Jurkat, Clone E6-1 (cell line): ENCODE data around the gene NAGA. TPM values are rescaled to one million over a fixed set of nuclear protein-coding genes. Genes with fewer than 3 reads are reported as not detected.
"Not testable (repeated sequence)": the region's sequence is repeated elsewhere in the genome, so short reads cannot be mapped to it uniquely, and the experiment has no call there.

ENCODE experiments used
- DNase-seq: peaks from one replicate; pipeline ENCODE4 v3.0.0-alpha.2; 2011; ENCODE audit warnings: low read depth, low spot score
- H3K4me3 ChIP-seq: 2 replicates; pipeline ENCODE4 v1.5.1; 2011; ENCODE audit warnings: mild to moderate bottlenecking, low read length, control low read depth, moderate library complexity
- polyA plus RNA-seq: library from polyadenylated mRNA; unstranded; fragments of >200 nt; gene quantifications from one replicate; pipeline ENCODE4 v1.2.1, GENCODE V29; 2012; ENCODE audit warnings: missing spikeins; ENCODE audit not compliant: insufficient read length, insufficient read depth

Gene NAGA
- polyA plus RNA-seq = 12.3 TPM

DNA sequence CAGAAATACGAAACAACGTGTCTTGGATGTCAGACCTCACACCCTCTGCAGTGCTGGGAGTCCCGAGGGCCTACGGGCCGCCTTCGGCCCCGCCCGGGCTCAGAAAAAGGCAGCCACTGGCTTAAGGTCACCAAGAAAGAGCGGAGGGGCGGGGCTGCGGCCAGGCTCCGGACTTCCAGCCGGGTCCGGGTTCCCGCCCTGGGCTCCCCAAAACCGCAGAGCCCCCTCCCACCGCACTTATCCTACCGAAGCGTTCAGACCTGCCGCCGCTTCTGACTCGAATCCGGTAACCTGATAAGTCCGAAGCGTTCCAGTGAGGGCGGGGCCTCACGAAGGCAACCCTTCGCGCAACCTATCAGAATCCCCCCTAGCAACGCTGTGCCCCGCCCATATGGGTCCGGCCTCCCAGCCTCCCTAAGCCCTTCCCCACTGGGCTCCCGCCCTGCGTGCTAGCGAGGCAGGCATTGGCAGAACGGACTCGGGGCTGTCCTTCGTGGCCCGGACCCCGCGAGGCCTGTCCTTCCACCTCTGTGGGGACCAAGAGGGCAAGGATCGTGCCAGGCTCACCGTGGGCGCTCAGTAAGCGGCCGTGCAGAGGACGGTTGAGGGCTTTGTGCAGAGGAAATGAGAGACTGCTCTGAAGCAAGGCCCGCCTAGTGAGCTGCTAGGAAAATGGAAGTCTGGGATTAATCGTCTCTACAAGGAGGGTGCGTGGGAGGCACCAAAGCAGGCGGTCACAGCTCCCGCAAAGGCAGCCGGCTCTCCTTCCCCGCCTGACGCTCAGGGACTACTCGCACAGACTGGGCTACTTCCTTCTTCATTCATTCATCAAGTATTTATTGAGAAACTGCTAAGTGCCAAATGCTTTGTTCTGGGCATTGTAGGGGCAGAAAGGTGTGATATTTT lies at the start of gene NAGA:
NAGA (minus strand) TSS at position 296 of the 906 bp plus-strand sequence. CDS start 515 bp downstream, outside the sequence.
- DNase-seq = peak; percentile 94
- peak within 1 kb of the TSS; percentile 67 for H3K4me3 ChIP-seq

DNA sequence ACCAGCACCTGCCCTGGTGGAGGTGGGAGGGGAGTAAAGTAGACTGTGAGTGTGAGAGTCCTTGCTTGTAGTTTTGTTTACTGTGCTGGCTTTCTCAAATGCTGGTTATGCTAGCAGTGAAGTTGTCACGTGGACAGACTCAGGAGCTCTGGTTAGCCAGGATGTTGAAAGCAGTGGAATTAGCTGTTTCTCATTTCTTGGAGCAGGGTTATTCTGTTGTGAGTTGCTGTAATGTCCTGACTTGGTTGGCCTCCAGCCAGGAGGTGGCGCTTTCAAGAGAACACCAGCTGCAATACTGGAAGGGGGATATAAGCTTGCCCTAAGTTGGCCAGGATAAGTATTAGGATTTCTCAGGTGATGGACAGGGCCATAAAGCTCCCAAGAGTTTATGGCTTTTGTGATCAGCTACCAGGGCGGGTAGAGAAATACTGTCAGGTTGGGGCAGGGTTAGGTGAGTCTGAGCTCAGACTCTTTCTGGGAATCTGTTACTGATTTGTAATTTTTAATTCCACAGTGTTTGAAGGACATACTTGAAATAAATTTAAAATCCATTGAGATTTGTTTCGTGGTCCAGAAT lies 46.3 kb upstream of the NAGA start:
- H3K4me3 ChIP-seq = no peak overlapping the region
- peak; percentile 39 for DNase-seq

DNA sequence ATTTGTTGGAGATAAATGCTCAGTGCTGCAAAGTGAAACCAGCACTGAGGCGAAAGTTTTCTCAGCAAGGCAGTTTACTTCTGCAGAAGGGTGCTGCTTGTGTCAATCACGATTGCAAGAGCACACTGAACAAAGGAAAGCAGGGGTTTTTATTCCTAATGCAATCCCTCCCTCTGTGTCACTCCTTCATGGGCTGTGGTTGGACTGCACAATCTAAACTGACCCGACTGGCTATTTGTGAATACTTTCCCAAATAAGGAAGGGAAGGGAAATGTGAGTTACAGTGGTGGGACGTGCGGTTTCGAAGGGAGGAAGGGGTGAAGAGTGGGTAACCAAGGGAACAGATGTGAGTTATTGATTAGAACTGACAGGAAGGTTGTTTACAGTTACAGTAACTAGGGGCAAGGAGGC lies 44.8 kb upstream of the NAGA start:
- H3K4me3 ChIP-seq, DNase-seq: not testable (repeated sequence)

DNA sequence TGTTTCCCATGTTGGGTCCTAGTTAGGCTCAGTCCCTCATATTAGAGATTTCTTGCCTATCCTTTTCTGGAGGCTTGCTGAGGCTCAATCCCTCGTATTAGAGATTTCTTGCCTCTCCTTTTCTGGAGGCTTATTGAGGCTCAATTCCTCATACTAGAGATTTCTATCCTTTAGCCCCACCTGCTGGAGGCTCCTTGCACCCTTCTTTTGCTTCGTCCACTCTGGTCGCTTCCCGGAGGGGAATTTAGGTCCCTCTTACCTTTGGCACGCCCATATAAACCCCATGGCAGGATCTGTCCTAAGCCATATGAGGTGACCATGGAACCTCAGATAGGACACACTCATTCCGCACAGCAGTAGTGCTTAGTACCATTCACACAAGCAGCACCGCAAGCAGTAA lies 44.1 kb upstream of the NAGA start:
- H3K4me3 ChIP-seq = no peak overlapping the region
- no peak for DNase-seq

DNA sequence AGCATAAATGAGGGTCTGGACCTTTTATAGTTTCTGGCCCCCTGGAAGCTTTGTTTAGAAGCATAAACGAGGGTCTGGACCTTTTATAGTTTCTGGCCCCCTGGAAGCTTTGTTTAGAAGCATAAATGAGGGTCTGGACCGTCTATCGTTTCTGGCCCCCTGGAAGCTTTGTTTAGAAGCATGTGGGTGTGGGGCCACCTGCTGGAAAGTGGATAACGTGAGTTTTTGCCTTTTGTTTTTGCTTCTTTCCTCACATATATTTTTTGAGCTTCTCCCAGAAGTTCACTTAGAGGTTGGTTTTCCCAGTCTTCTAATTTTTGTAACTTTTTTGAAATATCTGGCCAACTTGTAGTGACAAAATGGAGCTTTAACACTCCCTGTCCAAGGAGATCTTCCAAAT lies 42.2 kb upstream of the NAGA start:
- H3K4me3 ChIP-seq, DNase-seq: not testable (repeated sequence)

DNA sequence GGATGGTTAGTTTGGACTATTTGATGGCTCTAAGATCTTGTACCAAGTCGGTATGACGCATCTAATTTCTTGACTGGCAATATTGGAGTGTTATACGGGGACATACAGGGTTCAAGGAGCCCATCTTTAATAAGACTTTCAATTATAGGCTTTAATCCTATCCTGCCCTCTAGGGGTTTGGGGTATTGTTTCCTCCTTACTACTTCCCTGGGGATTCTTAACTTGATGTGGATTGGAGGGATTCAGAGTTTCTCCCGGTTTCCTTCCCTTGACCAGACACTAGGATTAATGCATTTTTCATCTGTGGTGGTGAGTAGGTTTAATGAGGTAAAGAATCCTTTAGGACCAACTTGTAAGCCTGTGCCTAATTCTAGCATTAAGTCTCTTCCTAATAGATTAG lies 41.2 kb upstream of the NAGA start:
- no peak for DNase-seq
- H3K4me3 ChIP-seq = no peak overlapping the region

DNA sequence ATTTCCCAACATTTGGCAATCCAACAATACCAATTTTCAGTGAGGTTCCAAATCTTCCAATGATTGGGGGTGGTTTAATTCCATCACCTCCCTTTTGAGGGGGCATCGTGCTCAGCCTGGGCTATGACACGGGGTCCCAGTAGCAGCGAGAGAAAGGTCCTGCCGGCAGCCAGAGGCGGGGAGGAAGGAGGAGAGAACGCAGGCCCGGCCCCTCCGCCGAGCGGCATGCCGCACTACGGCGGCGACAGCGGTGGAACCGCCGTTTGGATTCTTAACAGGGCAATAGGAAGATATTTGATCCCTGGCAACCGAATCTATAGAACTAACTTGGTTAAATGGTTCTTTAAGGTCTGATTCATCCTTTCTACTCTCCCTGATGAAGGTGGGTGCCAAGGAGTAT lies 38.2 kb upstream of the NAGA start:
- no peak for DNase-seq
- H3K4me3 ChIP-seq = no peak overlapping the region

DNA sequence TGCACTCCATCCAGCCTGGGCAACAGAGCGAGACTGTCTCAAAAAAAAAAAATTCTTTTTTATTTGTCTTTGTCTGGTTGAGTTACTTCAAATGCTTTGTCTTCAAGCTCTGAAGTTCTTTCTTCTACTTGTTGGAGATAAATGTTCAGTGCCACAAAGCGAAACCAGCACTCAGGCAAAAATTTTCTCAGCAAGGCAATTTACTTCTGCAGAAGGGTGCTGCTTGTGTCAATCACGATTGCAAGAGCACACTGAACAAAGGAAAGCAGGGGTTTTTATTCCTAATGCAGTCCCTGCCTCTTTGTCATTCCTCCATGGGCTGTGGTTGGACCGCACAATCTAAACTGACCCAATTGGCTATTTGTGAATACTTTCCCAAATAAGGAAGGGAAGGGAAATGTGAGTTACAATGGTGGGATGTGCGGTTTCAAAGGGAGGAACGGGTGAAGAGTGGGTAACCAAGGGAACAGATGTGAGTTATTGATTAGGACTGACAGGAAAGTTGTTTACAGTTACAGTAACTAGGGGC lies 33.8 kb upstream of the NAGA start:
- not testable (repeated sequence) for H3K4me3 ChIP-seq, DNase-seq

DNA sequence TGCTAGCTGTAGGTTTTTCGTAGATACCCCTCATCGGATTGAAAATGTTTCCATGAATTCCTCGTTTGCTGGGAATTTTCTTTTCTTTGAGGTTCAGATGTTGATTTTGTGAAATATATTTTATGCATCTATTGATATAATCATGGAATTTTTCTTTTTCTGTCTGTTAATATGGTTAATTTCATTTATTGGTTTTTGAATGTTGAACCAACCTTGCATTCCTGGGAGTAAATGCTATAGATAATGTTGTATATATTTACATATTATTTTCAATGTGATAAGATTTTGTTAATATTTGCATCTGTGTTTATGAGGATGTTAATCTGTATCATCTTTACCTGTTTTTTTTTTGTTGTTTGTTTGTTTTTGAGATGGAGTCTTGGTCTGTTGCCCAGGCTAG lies 30.6 kb upstream of the NAGA start:
- no peak for DNase-seq
- no peak overlapping the region for H3K4me3 ChIP-seq

DNA sequence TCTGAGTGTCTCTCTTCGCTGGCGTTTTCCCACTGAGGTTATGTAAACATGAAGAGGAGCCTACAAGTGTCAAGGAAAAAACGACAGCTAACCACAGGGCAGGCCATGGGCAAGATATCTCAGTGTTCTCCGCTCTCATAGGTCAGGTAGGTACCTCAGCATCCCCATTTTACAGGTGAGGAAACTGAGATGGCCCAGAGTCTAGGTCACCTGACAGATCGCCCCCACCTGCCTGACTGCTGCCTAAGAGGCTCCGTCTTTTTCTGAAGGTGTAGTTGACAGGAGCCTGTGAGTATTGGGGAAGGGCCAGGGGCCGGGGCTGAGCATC lies 20.8 kb upstream of the NAGA start:
- H3K4me3 ChIP-seq = peak overlapping the region; percentile 91
- no peak for DNase-seq

DNA sequence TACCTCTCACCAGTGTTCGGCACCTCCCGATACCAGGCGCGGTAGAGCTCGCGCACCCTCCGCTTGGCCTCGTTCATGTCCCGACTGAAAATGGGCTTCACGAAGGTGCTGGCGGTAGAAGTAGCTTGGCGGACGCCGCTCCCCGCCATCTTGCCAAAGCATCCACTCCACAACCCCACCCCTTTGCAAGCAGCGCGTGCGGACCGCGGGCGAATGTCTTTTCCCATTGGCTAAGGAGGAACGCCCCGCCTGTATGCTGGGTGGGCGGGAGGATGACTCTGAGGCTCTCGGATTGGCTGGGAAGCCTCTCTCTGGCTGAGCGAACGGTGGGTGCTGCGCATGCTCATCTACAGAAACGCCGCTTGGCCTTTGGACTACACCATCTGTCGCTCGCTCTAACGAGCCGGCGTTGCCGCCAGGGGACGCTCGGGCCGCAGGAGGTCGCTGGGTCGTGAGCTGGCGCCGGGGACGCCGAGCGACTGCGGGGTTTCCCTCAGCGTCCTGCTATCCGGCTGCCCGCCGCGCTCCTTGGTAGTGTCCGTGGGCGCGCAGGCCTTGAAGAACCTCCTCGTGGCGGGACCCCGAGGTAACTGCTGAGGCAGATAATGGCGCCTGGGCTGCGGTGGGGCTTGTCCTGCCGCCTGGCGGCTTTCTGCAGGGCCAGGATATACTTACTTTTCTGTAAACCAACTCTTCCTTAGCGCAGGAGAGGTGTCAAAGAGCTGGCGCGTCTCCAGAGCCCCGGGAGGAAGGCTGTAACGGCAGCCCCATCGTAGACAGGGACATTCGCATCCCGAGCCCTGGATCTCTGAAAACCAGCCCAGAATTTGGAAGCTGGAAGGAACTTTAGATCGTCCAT lies 20.2 kb upstream of the NAGA start, which contains the start of gene NDUFA6:
NDUFA6 (minus strand) TSS at position 177 of the 859 bp plus-strand sequence; CDS start at position 149, 28 bp downstream.
- peak; percentile 99 for DNase-seq
- H3K4me3 ChIP-seq = peak within 1 kb of the TSS; percentile 91

DNA sequence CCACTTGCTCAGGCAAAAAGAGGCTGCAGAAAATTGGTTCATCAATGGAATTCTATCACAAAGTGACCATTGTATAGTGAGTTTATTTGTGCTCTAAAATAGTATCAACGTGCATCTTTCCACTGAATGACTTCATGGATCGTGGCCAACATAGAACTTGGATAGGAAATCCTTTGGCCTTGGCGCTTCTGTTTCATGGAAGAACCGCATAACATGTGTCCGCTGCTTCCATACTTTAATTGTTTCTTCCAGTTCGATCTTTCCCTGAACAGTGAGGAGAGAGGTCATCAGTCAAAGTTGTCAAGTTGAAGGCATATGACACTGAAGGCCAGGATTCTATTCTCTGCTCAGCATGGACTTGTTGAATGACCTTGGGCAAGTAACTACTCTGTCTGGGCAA lies 15.4 kb upstream of the NAGA start:
- no peak overlapping the region for H3K4me3 ChIP-seq
- no peak for DNase-seq

DNA sequence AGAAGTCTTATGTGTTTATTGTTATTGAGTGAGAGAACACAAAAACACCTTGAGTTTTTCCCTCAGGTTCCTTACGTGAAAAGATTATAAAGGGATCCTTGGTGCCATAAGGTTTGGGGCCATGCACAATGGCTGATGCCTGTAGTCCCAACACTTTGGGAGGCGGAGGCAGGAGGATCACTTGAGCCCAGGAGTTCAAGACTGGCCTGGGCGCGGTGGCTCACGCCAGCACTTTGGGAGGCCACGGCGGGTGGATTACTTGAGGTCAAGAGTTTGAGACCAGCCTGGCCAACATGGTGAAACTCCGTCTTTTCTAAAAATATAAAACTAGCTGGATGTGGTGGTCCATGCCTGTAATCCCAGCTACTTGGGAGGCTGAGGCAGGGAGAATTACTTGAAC lies 14.3 kb upstream of the NAGA start:
- no peak for DNase-seq
- H3K4me3 ChIP-seq = no peak overlapping the region

DNA sequence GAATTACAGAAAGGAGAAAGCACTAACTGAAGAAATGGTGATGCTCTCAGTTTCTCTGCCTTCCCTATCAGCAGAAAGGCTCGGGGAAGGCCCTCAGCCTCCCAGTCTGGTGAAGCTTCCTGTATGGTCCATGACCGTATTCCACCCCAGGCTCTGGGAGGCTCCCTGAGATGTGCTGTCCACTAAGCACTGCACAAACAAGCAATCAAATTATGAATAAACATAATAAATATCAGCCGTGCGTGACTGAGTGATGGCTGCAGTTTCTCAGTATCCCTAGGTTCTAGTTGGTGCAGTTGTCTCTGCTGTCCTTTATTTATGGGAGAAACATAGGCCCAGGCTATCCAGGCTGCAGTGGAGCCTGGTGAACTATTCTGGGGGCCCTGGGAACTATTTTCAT lies 12.5 kb upstream of the NAGA start:
- no peak for DNase-seq

DNA sequence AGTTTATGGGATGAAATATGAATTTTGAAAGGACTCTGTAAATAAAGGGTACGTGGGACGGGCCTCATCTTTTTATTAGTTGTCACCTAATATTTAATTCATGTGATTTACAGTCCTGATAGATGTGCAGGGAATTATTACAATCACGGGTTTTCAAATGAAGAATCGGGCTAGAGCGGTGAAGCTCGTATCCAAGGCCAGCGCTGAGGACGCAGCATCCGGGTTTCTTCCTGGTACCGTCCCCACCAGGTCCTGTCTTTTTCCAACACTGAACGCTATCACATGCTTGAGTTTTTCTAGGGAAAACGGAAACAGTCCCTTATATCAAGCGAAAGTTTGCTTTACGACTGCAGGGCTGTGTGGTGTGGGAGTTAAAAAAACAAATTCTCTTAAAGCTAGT lies 9.7 kb upstream of the NAGA start:
- DNase-seq = no peak
- peak overlapping the region; percentile 92 for H3K4me3 ChIP-seq

More for the DNA sequence above, 12.5 kb upstream of the NAGA start:
- H3K4me3 ChIP-seq = no peak overlapping the region

DNA sequence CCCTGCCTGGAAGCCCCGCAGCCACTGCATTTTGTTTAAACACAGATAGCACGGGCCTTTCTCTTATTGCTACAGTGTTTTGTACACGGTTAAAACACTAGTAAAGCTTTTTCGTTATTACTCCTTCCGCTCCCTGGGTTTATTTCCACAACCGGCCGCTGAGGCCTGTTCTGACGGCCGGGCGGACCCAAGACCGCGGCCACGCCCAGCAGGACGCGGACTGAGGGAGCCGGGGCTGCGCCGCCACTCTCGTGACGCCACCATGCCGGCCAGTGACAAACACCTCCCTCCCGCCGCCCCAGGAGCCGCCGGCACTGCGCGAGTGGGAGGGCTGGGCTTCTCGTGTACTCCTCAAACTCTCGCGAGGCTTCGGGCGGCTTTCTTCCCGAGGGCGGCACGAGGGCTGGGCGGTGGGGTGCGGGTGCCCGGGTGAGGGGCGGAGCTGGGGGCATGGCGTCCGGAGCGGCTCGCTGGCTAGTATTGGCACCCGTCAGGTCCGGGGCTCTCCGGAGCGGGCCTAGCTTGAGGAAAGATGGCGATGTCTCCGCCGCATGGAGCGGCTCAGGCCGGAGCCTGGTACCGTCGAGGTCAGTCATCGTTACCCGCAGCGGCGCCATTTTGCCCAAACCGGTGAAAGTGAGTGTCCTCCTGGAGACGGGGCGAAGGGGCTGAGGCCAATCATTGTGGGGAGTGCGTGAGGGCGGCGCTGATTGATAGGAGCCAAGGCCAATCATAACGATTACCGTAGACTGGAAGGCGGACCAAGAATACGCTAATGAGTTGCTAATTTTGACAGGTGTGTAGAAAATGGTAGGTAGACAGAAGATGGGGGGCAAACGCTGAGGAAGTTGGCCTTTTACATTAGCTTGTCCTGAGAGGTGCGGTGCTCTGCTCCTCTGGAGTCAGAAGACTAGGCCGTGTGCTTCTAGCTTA lies 9.0 kb upstream of the NAGA start, which contains the start of gene SMDT1:
SMDT1 (plus strand) TSS at position 382 of the 933 bp plus-strand sequence; CDS start at position 451, 69 bp downstream.
- H3K4me3 ChIP-seq = peak within 1 kb of the TSS; percentile 92
- DNase-seq = peak; percentile 99

DNA sequence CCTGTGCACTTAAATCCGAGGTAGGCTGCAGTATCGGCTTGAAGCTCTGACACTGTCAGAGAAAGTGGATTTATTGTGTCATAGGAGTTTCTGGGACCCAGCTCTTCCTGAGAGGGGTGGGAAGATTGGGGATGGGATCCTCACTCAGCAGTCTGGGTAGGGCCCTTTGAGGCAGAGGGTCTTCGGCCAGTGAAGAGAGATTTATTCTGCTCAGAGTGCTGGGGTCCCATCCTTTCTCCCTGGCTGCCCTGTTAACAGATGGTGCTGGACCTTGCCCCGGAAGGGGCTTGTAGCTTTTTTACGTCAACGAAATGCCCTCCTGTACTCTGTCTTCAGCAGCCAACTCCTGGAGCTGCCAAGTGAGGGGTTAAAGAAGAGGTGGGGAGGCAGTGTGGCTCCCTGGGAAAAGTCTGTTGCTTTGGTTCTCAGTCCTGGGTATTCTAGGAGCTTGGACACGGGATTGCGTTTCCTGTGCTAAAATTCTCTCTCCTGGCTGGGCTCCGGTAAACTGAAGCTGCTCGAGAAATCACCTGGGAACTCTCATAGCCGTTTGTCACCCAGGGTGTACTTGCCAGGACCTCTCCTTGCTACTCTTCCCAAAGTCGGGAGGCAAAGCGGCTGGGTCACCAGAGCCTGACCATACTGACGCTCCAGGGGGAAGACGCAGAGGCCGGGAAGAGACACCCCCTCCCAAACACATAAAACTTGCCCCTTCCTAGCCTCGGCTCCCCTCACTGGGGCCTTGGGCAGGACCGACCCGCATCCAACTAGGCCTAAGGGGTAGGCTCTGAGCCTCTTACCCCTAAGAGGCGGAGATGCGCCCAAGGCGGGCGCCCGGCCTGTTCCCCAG lies 8.1 kb upstream of the NAGA start:
- H3K4me3 ChIP-seq = peak overlapping the region; percentile 92
- DNase-seq = no peak
